Measurements from ENCODE around the gene ACLY.
A peak's percentile ranks its signal among the peaks of the same experiment; 100 is the strongest.
"Not testable (repeated sequence)": the region's sequence is repeated elsewhere in the genome, so short reads cannot be mapped to it uniquely, and the experiment has no call there.

Gene ACLY

DNA sequence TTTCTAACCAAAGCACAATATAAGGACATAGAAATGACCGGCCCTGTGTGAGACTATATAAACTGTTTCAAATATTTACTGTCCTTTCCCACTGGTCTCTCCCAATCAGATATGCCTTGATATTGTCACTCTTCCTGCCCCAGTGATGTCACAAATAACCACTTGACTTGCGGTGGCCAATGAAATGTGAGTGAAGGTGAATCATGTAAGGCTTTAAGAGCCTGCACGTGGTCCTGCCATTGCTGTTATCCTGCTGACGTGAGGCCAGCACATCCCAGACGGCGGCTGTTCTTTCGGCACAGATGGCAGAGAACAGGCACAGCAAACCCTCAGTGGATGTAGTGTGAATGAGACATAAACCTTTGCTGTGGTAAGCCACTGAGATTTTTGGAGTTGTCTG lies 48.1 kb downstream of the ACLY start:
- WGBS, 2 experiments (ENCODE audit: insufficient coverage in 2 of 2): 90 to 98% methylated on average over 5 to 6 of the region's 7 CpGs
- no peak overlapping the region for H3K4me3 ChIP-seq (ENCODE audit: extremely low read depth, insufficient read depth, low read length, poor library complexity, severe bottlenecking)
- H3K4me1 ChIP-seq (ENCODE audit: control insufficient read depth, insufficient read depth, low read length, poor library complexity, severe bottlenecking): no peaks in the 10 kb centered on the region
- no peak overlapping the region for H3K27ac ChIP-seq (ENCODE audit: low read depth, low read length, severe bottlenecking)
- peaks cover 85% of the 10 kb centered on the region for H3K36me3 ChIP-seq (ENCODE audit: control insufficient read depth, insufficient read depth, low read length)
- H3K9me3 ChIP-seq (ENCODE audit: control insufficient read depth, low read length): no peaks in the 10 kb centered on the region

DNA sequence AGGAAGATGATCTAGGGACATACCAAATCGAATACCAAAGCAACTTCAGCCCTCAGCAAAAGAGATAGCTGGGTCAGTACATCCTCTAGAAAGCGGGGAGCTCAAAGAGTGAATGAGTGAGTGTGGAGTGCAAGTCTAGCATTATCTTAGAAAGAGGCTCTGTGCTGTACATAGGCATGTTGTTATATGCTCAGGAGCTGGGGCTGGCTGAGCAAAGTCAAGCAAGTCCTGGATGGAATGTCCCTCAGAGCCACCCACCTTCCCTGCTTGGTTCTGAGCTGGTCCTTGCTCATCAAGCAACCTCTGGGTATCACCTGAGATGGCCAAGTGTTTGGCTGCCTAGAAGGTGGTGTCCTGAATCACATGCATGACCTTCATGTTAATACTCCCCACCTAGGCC lies 48.7 kb downstream of the ACLY start:
- Histone ChIP-seq H3K9me3 (ENCODE audit: control insufficient read depth, low read length) (no peaks in the 10 kb centered on the region), H3K4me3 (ENCODE audit: extremely low read depth, insufficient read depth, low read length, poor library complexity, severe bottlenecking) (no peak overlapping the region), H3K36me3 (ENCODE audit: control insufficient read depth, insufficient read depth, low read length) (peaks cover 84% of the 10 kb centered on the region), H3K4me1 (ENCODE audit: control insufficient read depth, insufficient read depth, low read length, poor library complexity, severe bottlenecking) (no peaks in the 10 kb centered on the region), H3K27ac (ENCODE audit: low read depth, low read length, severe bottlenecking) (no peak overlapping the region)
- WGBS, 2 experiments (ENCODE audit: insufficient coverage in 2 of 2): 92 to 100% methylated on average over 2 of the region's 2 CpGs

DNA sequence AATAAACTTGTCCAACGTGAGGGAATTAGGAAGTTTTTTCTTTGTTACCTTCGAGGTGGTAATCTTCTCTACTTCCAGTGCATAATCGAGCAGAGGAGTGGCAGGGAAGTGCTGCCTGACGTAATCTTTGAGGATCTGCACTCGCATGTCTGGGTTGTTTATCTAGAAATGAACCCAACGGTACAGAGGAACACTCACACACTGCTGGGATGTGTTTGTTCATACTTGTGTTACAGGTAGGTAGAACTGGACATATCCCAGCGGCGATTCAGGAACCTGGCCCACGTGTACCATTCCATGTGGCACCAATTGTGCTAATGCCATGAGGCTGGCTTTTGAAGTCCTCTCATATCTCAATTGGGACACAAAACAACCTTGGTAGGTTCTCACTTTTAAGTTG lies 49.3 kb downstream of the ACLY start:
- H3K27ac ChIP-seq (ENCODE audit: low read depth, low read length, severe bottlenecking): no peak overlapping the region
- H3K9me3 ChIP-seq (ENCODE audit: control insufficient read depth, low read length): no peaks in the 10 kb centered on the region
- peaks cover 77% of the 10 kb centered on the region for H3K36me3 ChIP-seq (ENCODE audit: control insufficient read depth, insufficient read depth, low read length)

DNA sequence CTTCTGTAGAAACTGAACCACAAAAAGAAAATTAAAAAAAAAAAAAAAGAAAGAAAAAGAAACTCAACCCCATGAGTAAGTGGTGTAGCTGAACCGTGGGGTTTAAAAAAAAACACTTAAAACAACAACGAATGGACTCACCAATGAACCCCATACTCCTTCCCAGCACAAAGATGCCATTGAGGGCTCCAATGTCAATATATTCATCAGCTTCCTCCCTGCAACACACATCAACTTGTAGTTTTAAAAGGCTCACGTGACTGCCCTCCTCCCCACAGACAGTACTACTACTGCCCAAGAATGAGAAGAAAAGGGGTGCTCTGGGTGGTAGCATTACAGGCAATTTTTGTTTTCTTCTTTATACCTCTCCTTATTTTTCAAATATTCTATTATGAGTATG lies 50.2 kb downstream of the ACLY start:
- Histone ChIP-seq H3K27ac (ENCODE audit: low read depth, low read length, severe bottlenecking) (no peak overlapping the region), H3K9me3 (ENCODE audit: control insufficient read depth, low read length) (no peaks in the 10 kb centered on the region), H3K4me1 (ENCODE audit: control insufficient read depth, insufficient read depth, low read length, poor library complexity, severe bottlenecking) (peaks cover 2% of the 10 kb centered on the region), H3K4me3 (ENCODE audit: extremely low read depth, insufficient read depth, low read length, poor library complexity, severe bottlenecking) (no peak overlapping the region), H3K36me3 (ENCODE audit: control insufficient read depth, insufficient read depth, low read length) (peaks cover 68% of the 10 kb centered on the region)
- WGBS, 2 experiments (ENCODE audit: insufficient coverage in 2 of 2): 100% methylated on average over 1 to 2 of the region's 3 CpGs

More for the DNA sequence above, 49.3 kb downstream of the ACLY start:
- Histone ChIP-seq H3K4me1 (ENCODE audit: control insufficient read depth, insufficient read depth, low read length, poor library complexity, severe bottlenecking) (no peaks in the 10 kb centered on the region), H3K4me3 (ENCODE audit: extremely low read depth, insufficient read depth, low read length, poor library complexity, severe bottlenecking) (no peak overlapping the region)
- WGBS, 2 experiments (ENCODE audit: insufficient coverage in 2 of 2): 95 to 98% methylated on average over 9 of the region's 9 CpGs

DNA sequence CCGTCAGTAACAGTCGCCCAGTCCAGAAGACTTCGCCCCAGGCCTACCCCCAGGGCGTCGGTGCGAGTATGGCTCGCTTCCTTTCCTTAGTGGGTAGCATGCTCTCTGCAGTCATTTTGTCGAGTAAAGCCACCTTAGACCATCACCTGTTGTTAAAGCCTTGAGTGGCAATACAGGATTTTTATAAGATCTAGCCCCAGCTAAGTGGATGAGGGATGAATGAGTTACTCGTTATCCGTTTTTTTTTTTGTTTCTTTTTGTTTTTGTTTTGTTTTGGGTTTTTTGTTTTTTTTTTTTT lies 53.2 kb downstream of the ACLY start:
- Histone ChIP-seq H3K36me3 (ENCODE audit: control insufficient read depth, insufficient read depth, low read length) (peaks cover 39% of the 10 kb centered on the region), H3K9me3 (ENCODE audit: control insufficient read depth, low read length) (no peaks in the 10 kb centered on the region), H3K4me1 (ENCODE audit: control insufficient read depth, insufficient read depth, low read length, poor library complexity, severe bottlenecking) (peaks cover 10% of the 10 kb centered on the region), H3K27ac (ENCODE audit: low read depth, low read length, severe bottlenecking) (peak overlapping the region; percentile 88), H3K4me3 (ENCODE audit: extremely low read depth, insufficient read depth, low read length, poor library complexity, severe bottlenecking) (peak overlapping the region; percentile 90)
- 11 to 20% methylated on average over 9 of the region's 10 CpGs for WGBS, 2 experiments (ENCODE audit: insufficient coverage in 2 of 2)

DNA sequence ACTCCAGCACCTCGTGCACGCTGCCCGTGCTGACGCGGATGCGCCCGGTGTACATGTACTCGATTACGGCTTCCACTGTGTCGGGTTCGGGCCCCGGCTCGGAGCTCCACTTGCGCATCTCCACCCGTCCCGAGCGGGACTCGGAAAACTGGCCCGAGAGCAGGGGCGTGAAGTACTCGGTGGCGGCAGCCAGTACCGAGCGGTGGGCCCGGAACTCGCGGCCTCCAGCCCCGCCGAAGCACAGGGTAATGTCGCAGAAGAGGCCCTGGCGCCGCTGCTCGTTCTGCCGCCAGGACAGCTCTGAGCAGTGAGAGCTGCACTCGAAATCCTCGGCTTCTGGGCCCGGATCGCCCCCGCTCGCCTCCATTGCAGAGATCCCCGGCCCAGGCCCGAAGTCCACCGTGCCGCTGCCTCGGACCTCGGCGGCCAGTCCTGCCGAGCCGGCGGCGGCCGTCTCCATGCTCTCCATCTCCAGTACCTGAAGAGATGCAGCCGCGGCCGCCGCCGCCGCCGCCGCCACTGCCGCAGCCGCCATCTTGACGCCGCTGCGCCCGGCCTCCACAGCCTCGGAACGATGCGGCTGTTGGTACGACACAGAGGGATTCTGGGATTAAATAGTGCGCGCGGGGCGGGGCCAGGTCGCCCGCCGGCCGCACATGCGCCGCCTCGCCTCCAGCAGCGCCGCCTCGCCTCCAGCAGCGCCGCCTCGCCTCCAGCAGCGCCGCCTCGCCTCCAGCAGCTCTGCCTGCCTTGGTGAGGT lies 53.7 kb downstream of the ACLY start, which contains the start of gene KLHL11:
TSS of gene KLHL11 (minus strand) at position 588 of the 760 bp plus-strand sequence. CDS start at position 535, 53 bp downstream.
- 0% methylated on average over 63 to 84 of the region's 90 CpGs for WGBS, 2 experiments (ENCODE audit: insufficient coverage in 2 of 2)
- H3K4me1 ChIP-seq (ENCODE audit: control insufficient read depth, insufficient read depth, low read length, poor library complexity, severe bottlenecking): peaks cover 10% of the 10 kb centered on the region
- peak within 1 kb of the TSS; percentile 88 for H3K27ac ChIP-seq (ENCODE audit: low read depth, low read length, severe bottlenecking)

DNA sequence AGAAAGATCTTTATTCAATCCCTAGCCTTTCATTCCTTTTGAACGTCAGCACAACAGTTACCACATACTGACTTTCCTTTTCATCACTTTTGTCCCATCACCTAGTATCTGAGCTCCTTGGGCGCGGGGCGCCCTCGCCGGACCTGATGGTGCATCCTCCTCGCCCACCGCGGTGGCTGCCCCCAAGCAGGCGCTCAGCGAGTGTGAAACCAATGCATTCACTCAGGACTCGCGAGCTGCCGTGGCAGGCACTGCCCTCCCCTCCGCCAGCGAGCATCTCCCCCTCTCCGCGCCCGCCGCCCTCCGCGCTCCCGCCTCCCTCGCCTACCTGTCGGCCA lies 54.3 kb downstream of the ACLY start:
- no peaks in the 10 kb centered on the region for H3K9me3 ChIP-seq (ENCODE audit: control insufficient read depth, low read length)
- H3K27ac ChIP-seq (ENCODE audit: low read depth, low read length, severe bottlenecking): peak overlapping the region; percentile 88
- H3K4me3 ChIP-seq (ENCODE audit: extremely low read depth, insufficient read depth, low read length, poor library complexity, severe bottlenecking): peak overlapping the region; percentile 90
- peaks cover 10% of the 10 kb centered on the region for H3K4me1 ChIP-seq (ENCODE audit: control insufficient read depth, insufficient read depth, low read length, poor library complexity, severe bottlenecking)
- H3K36me3 ChIP-seq (ENCODE audit: control insufficient read depth, insufficient read depth, low read length): peaks cover 28% of the 10 kb centered on the region
- WGBS, 2 experiments (ENCODE audit: insufficient coverage in 2 of 2): 0% methylated on average over 24 to 25 of the region's 25 CpGs

More for the DNA sequence above, 53.7 kb downstream of the ACLY start, which contains the start of gene KLHL11:
- H3K36me3 ChIP-seq (ENCODE audit: control insufficient read depth, insufficient read depth, low read length): peaks cover 33% of the 10 kb centered on the region
- H3K4me3 ChIP-seq (ENCODE audit: extremely low read depth, insufficient read depth, low read length, poor library complexity, severe bottlenecking): peak within 1 kb of the TSS; percentile 90
- no peaks in the 10 kb centered on the region for H3K9me3 ChIP-seq (ENCODE audit: control insufficient read depth, low read length)

DNA sequence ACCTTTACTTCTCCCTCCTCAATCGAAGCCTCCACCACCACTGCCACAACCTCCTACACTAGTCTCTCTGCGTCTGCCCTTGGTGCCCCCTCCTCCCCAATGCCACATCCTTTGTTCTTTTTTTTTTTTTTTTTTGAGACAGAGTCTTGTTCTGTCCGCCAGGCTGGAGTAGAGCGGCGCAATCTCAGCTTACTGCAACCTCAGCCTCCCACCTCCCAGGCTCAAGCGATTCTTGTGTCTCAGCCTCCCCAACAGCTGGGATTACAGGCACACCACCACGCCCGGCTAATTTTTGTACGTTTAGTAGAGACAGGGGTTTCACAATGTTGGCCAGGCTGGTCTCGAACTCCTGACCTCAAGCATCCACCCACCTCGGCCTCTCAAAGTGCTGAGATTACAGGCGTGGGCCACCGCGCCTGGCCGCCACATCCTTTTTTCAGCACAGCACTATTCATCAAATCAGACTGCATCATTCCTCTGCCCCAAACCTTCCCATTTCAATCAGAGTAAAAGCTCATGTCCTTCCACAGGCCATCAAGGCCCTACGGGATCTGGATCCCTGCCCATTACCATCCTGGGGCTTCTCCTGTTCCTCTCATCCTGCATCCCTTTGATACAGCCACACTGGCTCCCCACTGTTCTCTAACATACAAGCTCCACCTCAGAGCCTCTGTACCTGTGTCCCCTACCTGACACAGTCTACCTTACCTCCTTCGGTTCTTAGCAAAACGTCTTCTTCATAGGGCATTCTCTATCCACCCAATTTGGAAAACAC lies 55.5 kb downstream of the ACLY start:
- Histone ChIP-seq H3K4me3 (ENCODE audit: extremely low read depth, insufficient read depth, low read length, poor library complexity, severe bottlenecking) (no peak overlapping the region), H3K9me3 (ENCODE audit: control insufficient read depth, low read length) (no peaks in the 10 kb centered on the region), H3K36me3 (ENCODE audit: control insufficient read depth, insufficient read depth, low read length) (peaks cover 16% of the 10 kb centered on the region), H3K27ac (ENCODE audit: low read depth, low read length, severe bottlenecking) (no peak overlapping the region), H3K4me1 (ENCODE audit: control insufficient read depth, insufficient read depth, low read length, poor library complexity, severe bottlenecking) (peaks cover 10% of the 10 kb centered on the region)
- 84 to 89% methylated on average over 15 to 16 of the region's 18 CpGs for WGBS, 2 experiments (ENCODE audit: insufficient coverage in 2 of 2)

DNA sequence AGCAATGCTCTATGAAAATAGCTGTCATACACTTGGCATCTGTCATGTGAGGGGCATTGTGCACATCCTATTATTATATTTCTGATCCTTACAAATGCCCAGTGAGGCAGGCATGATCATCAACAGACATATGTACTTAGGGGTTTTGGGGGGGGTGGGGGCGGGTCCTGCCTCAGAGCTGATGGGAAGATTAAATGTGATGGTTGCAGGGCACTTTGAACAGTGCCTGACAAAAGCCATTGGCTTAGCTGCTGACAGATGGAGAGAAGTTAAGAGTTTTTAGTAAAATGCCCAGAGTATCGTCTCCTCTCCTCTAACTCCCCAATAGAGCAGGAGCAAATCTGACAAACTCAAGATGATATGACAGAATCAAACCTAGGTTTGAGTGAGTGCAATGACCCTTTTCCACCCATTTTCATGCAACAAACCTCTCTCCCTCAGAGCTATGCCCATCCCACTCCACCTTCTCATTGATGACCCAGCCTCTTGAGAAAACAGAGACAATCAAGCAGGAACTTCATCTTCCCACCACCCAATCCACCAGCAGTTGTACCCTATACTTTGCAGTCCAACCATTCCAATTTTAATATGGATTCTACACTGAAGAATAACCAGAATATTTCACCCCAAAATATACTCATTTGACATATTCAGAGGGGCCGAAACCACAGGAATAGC lies 58.4 kb downstream of the ACLY start:
- Histone ChIP-seq H3K27ac (ENCODE audit: low read depth, low read length, severe bottlenecking) (no peak overlapping the region), H3K36me3 (ENCODE audit: control insufficient read depth, insufficient read depth, low read length) (no peaks in the 10 kb centered on the region), H3K4me1 (ENCODE audit: control insufficient read depth, insufficient read depth, low read length, poor library complexity, severe bottlenecking) (peaks cover 10% of the 10 kb centered on the region), H3K4me3 (ENCODE audit: extremely low read depth, insufficient read depth, low read length, poor library complexity, severe bottlenecking) (no peak overlapping the region), H3K9me3 (ENCODE audit: control insufficient read depth, low read length) (no peaks in the 10 kb centered on the region)
- WGBS, 2 experiments (ENCODE audit: insufficient coverage in 2 of 2): 70 to 74% methylated on average over 2 to 3 of the region's 3 CpGs

DNA sequence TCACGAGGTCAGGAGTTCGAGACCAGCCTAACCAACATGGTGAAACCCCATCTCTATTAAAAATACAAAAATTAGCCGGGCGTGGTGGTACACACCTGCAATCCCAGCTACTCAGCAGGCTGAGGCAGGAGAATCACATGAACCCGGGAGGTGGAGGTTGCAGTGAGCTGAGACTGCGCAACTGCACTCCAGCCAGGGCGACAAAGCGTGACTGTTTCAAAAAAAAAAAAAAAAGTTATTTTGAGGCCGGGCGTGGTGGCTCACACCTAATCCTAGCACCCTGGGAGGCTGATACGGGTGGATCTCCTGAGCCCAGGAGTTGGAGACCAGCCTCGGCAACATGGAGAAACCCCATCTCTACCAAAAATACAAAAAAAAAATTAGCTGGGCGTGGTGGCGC lies 67.4 kb downstream of the ACLY start:
- not testable (repeated sequence) for H3K9me3 ChIP-seq (ENCODE audit: control insufficient read depth, low read length); H3K27ac ChIP-seq (ENCODE audit: low read depth, low read length, severe bottlenecking); H3K4me3 ChIP-seq (ENCODE audit: extremely low read depth, insufficient read depth, low read length, poor library complexity, severe bottlenecking); H3K4me1 ChIP-seq (ENCODE audit: control insufficient read depth, insufficient read depth, low read length, poor library complexity, severe bottlenecking)
- peaks cover 33% of the 10 kb centered on the region for H3K36me3 ChIP-seq (ENCODE audit: control insufficient read depth, insufficient read depth, low read length)
- 88 to 97% methylated on average over 5 to 10 of the region's 14 CpGs for WGBS, 2 experiments (ENCODE audit: insufficient coverage in 2 of 2)
